GM19239 (cell line): ENCODE measurements around the gene ZBTB46.

Experiments
- DNase-seq: peaks from one replicate; pipeline ENCODE4 v3.0.0; 2011; ENCODE audit warnings: low spot score; ENCODE audit not compliant: insufficient read length
- FAIRE-seq: peaks from 2 replicates; lab custom pipeline; 2011; peaks lifted over from hg19 to GRCh38; lab: Jason Lieb, UNC

Gene ZBTB46

GRCh38 chr20:63842258-63842657 lies 11.2 kb upstream of the ZBTB46 start:
- no peak for DNase-seq
- no peak for FAIRE-seq

- FAIRE-seq (no peak), DNase-seq (no peak)
These were observed 9.4 kb upstream of the ZBTB46 start for GRCh38 chr20:63840405-63840828.

- FAIRE-seq = no peak
- DNase-seq = no peak
These were observed 8.6 kb upstream of the ZBTB46 start for GRCh38 chr20:63839620-63840019.

GRCh38 chr20:63837479-63837878 lies 6.4 kb upstream of the ZBTB46 start:
- FAIRE-seq (no peak), DNase-seq (no peak)

- FAIRE-seq = no peak
- no peak for DNase-seq
These were observed 5.6 kb upstream of the ZBTB46 start for GRCh38 chr20:63836458-63837344.

GRCh38 chr20:63835021-63835858 lies 4.2 kb upstream of the ZBTB46 start:
- FAIRE-seq (no peak), DNase-seq (no peak)

GRCh38 chr20:63834491-63834880 lies 3.4 kb upstream of the ZBTB46 start:
- FAIRE-seq = no peak
- no peak for DNase-seq

GRCh38 chr20:63833776-63834490 lies 2.9 kb upstream of the ZBTB46 start:
- FAIRE-seq (no peak), DNase-seq (no peak)

GRCh38 chr20:63831993-63832686 lies 1.1 kb upstream of the ZBTB46 start:
- no peak for DNase-seq
- FAIRE-seq = no peak

GRCh38 chr20:63831646-63831992 lies 555 bp upstream of the ZBTB46 start:
- DNase-seq (no peak), FAIRE-seq (no peak)

GRCh38 chr20:63829945-63830835 lies 874 bp downstream of the ZBTB46 start:
- FAIRE-seq = no peak
- peak; percentile 61 for DNase-seq

- no peak for FAIRE-seq
- no peak for DNase-seq
These were observed 1.5 kb downstream of the ZBTB46 start for GRCh38 chr20:63829603-63829944.

GRCh38 chr20:63828951-63829350 lies 2.1 kb downstream of the ZBTB46 start:
- no peak for FAIRE-seq
- no peak for DNase-seq

GRCh38 chr20:63828545-63828944 lies 2.5 kb downstream of the ZBTB46 start:
- DNase-seq (no peak), FAIRE-seq (no peak)

- FAIRE-seq = no peak
- no peak for DNase-seq
These were observed 2.9 kb downstream of the ZBTB46 start for GRCh38 chr20:63828124-63828523.

- DNase-seq (no peak), FAIRE-seq (no peak)
These were observed 4.3 kb downstream of the ZBTB46 start for GRCh38 chr20:63826753-63827152.

GRCh38 chr20:63825331-63826118 lies 5.5 kb downstream of the ZBTB46 start:
- FAIRE-seq (no peak), DNase-seq (no peak)

GRCh38 chr20:63823691-63824311 lies 7.3 kb downstream of the ZBTB46 start:
- DNase-seq (no peak), FAIRE-seq (no peak)
